NCI-H2196 (cell line): ENCODE data around the gene ILDR2.

Source experiments
- DNase-seq: peaks from one replicate; lab custom pipeline; 2025; ENCODE audit not compliant: unreplicated experiment; lab: John Stamatoyannopoulos, UW

The ILDR2 gene

DNA sequence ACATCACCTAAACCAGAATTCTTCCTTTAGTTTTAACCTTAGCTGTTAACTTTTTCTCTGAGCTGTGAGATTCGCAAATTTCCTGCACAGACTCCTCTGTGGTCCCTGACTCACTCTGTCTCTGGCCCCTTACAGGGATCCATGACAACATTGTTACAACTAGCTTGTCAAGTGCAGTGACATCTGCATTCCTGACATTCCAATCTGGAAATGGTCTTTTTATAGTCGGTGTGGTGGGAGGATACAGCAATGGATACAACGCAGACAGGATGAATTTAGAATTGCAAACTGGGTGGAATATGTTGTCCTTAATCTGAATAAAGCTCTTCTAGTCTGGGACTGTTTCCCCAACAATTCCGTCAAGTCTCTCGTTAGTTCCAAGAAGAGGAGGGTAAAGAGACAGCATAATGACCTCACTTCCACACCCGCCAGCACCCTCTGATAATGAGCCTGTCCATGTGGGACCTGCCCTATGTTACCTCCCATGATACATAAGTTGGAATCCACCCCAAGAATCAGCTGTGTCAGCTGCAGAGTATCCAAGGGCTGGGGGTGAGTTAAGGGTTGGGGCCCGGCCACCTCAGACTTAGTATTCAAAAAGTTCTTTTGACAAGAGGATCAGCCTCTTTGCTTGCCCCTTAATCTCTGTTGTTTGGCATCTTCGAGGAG is 49.4 kb downstream of the ILDR2 start:
- DNase-seq = no peak

DNA sequence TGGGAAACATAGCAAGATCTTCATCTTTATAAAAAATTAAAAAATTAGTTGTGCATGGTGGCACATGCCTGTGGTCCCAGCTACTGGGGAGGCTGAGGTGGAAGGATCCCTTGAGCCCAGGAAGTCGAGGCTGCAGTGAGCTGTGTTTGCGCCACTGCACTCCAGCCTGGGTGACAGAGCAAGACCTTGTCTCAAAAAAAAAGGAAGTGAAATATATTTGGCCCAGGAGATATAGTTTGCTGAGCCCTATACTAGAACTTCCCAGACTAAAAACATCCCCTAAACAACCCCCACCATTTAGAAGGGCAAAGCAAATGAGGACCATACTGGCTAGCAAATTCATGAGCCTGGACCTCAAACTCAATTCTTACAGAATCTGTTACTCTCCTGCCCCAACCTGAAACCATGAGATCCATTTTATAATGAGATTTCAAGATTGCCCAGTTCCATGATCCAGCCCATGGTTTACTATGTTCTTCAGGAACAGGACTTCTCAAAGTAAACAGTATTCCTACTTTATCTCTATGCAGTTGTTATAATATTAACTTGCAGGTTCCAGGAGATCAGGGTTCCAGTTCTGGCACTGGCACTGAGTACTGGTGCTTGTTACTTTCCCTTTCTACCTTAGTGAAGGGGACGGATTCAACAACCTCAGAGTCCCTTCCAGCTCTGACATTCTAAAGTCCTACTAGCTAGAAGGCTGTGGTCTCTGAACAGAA is 50.4 kb downstream of the ILDR2 start:
- DNase-seq = no peak

DNA sequence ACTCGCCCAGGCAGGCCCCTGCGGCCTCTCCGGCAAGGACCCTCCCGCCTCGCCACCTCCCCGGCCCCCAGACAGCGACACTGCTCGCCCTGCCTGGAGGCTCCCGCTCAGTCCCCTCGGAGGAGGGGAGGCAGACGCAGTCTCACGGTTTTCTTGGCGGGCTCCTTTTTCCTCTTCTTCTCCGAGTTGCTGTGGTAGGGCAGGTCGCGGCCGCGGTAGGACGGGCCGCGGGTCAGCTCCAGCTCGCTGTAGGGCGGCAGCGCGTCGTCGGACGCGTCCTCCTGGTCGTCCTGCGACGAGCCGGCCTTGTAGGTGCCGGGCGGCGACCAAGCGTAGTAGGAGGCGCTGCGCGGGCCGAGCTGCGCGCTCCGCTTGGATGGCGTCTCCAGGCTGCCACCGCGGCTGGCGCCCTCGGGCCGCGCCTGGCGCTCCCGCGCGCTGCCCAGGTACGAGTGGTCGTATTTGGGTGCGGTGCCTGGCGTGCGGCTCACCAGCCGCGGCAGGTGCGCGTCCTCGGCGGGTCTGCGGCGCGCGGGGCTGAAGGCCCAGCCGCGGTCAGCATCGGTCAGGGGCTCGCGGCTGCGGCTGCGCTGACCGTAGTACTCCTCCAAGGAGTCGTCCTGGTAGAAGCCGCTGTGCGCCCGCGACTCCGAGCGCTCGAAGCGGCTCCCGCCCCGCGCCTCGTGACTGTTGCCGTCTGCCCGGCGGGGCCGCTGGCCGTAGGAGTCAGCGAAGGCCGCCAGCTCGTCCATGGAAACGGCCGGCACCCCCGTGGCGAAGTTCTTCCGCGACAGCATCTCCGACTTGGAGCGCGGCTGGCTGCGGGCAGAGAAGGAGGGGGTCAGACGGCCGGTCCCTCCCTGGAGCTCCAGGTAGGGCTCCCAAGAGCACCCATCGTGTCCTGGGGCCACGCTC is 54.5 kb downstream of the ILDR2 start:
- no peak for DNase-seq

DNA sequence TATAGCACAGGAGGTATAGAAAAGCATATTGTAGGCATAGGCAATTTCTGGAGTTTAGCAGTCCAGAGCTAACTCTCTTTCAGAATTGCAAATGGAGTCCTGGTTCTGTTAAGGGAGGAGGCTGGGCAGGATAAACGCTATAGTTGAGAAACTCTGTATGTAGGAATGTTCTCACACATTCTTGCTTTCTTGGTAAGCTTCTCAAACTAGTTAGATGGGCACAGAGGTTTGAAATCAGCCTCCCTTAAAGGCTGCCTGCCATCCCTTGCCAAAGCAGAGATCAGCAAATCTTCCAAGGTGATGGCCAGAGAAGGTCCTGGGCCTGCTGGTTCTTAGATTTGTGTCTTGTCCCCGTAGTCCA is 56.4 kb downstream of the ILDR2 start:
- DNase-seq = no peak

DNA sequence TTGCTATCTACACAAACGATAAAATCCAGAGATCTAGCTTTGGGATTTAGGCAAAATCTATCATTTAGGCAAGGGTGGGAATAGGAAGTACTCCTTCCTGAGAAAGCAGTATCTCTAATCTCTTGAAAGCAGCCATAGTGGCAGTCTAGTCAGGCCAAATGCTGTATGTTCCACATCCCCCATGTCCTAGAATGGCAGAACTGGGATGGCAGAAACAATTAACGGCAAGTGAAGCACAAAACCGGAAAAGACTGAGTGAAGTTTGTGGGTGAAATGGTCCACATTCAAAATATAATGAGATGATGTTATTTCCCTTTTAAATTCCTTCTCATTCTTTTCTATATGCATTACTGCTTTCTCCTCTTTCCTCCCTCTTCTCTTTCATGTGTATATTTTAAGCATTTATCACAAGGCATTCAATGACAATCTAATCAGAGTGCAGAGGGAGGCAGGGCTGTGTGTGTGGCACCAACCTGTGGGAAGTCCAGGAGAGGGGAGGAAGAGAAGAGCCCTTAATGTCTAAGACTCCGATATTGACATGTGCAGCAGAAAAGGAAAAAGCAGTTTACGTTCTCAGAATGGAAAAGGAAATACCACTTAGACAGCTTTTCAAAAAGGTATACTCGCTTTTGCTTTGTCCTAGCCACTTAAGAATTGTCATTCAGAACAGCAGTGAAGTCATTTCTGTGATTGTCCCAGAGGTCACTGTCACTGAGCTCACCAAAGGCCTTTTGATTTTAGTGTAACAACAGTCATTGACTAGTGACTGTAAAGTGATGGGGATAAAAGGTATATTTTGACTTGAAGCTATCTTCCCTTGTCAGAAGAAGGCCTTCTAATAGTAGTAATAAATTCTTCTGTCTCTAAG is 57.0 kb downstream of the ILDR2 start:
- DNase-seq = no peak

DNA sequence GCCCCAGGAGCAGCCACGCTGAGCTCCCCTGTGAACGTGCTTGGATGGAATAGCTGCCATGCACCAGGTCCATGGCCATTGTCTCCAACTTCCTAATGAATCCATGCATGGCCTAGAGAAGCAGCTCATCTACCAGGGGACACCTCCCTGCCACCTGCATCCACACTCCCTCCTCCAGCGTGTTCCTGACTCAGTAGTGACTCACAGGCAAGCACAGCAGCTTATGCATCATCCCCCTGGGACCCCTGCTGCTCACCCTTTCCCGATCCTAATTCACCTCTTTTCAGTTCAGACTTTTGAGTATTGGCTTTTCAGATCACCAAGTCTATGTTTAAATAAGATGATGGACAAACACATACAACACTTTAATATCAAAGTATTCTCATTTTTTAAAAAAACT is 59.4 kb downstream of the ILDR2 start:
- DNase-seq = no peak

DNA sequence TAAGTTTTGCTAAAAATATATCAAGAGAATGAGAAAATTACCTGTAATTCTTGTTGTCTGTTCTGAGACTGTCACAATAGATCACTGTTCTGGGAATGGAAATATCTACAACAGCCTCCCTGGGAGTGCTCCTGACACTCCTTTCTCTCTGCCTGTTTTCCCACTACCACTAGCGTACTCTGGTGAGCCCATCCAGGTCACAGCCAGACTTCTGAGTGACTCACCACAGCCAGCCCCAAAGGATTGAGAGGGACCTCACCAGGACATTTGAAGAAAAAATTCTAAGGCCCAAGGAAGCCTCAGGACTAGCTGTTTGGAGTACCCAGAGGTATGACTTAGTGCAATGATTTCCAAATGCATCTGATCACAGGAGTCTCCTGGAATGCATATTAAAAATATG is 60.3 kb downstream of the ILDR2 start:
- DNase-seq = no peak

DNA sequence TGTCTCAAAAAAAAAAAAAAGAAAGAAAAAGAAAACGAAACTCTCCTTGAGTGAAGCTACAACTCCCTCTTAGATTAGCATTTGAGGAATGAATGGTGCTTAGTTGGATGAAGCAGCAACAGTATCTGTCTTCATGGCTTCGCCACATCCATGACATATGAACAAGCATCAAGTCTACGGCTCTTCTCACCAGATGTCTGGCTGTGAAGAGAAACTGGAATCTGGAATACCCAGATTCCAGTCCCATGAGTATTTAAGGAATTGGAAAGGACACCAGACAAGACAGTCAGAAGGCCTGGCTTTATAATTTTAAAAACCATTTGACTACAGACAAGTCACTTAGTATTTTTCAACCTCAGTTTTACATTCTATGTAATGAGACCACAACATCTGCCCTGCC is 61.2 kb downstream of the ILDR2 start:
- no peak for DNase-seq

DNA sequence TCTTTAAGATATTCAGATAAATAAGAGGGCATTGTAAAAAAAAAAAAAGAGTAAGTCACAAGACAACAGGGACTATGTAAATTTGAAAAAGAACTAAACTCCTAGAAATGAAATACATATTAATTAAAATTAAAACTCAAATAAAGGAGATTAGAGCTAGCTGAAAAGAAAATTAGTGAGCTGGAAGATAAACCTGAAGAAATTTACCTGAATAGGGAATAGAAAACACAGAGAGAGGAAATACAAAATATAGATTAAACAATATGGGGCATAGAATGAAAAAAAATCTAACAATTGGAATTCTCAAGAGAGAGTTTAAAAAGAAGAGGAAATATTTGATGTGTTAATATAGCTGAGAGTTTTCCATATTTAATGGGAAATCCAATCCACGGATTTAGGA is 63.7 kb downstream of the ILDR2 start:
- DNase-seq = no peak

DNA sequence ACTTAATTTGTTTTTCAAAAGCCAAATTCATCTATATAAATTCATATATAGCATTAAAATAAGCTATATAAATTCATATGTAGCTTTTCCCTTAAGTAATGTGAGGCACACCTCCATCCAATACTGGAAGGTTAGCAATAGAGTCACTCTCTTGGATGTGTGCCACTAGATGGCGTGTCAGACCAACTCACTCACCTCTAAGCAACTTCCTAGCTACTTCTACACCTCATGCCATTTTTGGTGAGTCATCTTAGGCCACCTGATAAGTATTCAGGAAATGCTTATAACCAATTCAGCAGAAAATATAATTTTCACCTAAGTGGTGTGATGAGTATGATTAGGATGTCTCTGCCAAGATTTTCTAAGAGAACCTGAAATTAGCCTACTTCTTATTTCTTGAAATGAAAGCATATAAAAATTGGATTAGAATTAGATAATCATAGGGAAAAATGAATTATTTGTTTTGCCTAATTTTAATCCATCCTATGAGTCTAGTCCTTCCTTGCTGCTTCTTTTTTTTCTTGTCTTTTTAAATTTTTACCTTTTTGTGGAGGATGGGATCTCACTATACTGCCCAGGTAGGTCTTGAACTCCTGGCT is 64.8 kb downstream of the ILDR2 start:
- peak; percentile 86 for DNase-seq

DNA sequence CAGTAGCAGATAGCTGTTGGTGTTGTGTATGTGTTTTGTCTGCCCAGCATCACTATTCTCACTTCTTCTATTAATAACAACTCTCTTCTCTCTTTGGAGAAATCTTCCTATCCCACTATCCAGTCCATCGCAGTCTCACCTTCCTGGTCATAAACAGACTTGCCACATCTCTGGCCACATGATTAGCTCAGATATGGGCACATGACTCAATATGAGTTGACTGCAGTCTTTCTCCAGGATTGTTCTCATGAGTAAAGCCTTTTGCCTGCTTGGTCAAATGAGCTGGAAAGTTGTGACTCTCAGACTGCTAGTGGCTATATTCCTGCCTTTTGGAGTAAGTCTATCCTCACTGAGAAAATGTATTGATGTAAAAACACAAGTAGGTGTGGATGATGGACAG is 66.4 kb downstream of the ILDR2 start:
- no peak for DNase-seq

DNA sequence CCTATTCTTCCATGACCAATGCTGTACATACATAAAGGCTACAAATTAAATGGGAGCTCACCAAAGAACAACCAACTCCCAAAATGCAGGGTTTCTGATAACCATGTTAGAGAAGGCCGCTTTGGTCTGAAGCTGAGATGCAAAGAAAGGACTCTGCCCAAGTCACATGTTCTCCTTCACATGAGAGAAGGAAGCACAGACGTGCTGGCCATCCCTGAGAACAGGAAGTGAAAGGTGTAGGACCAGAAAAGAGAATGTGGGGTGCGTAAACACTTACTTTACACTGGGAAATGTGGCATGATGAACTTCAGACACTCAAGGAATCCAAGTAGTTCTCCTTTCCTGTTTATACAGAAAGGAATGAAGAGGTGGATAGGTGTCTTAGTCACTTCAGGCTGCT is 67.6 kb downstream of the ILDR2 start:
- no peak for DNase-seq

DNA sequence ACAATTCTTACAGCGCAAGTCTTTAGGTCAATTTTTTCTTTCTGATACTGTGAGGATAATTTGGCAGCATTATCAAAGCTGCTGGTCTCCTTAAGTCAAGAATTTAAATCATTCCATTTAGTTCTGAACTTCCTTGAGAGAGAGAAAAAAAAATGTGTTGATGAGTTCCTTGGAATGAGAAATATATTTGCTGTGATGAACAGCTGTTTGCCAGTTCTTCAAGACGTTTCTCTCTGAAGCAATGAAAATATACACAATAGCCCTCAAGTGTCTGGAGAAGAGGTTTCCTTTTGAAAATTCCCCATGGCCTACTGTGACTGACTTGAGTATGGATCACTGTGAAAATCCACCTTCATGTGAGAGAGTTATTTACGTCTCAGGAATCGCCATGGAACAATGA is 68.3 kb downstream of the ILDR2 start:
- no peak for DNase-seq

DNA sequence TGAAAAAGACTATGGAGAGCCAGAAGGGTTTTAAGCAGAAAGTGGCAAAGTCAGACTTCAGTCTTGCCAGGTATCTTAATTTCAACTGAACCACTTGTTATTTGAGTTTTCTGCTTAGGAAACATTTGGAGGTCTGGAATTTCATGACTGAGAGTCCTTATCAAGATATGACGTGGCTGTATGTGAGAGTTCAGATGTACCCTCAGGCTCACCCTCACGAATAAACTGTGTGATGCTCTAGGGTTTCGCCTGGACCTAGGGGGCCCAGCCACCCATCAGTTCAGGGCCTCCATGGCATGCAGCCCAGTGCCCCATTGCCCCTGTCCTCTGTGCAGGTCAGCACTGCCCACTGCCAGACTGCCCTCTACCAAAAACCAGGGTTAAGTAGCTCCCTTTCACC is 68.7 kb downstream of the ILDR2 start:
- no peak for DNase-seq

DNA sequence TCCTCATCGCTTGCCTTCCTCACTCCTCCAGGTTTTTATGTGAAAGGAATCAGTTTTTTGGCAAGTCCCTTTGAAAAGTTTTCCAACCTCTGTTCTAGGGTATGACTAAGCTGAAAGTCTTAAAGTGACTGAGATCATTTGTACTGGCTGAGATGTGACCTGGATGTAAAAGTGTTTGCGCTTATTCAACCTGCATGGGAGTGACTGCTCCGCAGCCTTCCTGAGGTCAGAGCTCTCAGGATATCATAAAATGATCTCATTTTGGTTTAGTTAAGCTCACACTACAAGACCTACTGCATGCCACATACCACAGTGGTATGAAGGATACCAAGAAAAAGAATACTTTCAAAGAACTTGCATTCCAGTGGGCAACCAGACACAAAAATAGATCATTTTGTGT is 69.4 kb downstream of the ILDR2 start:
- DNase-seq = no peak

DNA sequence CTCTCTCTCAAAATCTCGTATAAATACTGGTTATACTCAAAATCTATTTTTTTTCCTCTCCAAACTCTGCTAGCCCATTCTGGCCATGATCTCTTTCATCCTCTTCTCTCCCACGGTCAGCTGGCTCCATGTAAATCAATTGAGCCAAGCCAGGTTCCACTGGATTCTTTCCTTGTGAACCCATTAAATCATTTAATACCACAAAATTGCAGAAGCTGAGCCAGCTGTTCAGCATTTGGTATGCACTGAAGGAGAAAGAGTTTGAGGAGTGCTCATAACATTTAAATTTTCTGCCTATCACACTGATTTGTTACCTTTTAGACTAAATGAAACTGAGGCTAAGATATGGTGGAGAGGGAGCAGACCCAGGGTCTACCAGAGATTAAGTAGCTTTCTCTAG is 70.2 kb downstream of the ILDR2 start:
- DNase-seq = no peak

DNA sequence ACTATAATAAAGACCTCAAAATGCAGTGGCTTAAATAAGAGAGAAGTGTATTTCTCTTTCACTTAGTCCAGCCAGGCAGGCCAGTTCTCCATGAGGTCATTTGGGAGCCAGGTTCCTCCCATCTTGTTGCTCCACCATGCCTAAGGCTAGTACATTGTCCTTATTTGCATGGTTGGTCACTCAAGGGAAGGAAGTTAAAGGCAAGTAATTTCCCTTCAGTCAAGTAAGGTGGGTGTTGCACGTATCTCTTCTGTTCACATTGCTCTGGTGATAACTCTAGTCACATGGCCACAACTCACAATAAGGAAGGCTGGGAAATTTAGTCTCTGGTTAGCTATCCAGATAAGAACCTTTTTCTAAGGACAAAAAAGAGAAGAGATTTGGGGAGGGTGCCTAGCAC is 72.1 kb downstream of the ILDR2 start:
- DNase-seq = no peak

DNA sequence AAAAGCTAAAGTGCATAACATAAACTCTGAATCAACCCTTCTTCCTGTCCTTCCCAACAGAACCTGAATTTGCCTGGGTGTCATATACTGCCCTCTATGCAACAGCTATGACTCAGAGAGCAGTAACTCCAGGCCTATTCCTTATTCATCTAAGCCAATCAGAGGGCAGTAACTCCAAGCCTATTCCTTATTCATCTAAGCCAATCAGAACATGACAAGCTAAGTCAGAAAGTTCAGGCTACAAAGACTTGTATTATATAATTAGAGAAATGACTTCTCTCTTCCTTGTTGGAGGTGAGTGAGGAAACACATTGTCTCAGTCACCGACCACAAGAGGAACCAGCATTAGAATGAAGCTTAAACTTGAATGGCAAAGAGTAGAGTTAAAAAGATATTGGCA is 73.1 kb downstream of the ILDR2 start:
- DNase-seq = no peak

DNA sequence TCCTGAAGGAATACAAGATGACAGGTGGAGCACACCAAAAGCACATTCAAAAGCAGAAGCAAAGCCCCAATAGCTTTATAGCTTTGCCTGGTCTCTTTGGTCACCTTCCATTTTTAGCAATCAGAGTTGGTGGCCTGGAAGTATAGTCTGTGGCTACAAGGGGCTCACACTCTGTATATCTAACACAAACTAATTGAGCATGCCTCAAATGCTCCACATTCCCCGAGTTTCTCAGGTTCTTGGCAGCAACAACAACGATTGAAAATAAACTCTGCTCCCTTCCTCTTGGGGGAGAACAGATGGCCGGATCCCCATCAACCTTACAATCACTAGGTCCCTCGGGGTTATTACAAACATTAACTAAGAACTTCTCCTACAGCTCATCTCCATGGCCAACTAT is 74.4 kb downstream of the ILDR2 start:
- no peak for DNase-seq

DNA sequence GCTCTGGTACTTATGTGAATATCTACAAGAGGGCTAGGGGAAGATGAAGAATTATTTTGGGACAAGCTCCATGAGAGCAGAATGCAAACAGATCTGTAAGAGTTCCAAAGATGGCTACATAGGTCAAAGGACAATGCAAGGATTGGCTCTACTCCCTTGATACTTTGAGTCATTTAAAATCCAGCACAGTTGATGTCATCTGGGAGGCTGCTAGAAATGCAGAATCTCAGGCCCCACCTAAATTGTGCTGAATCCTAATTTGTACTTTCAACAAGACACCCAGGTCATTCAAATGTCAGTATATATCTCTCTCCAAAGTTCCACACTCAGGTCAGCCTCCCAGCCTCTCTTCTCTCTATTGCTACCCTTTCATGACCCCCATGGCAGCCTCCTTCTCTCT is 75.6 kb downstream of the ILDR2 start:
- DNase-seq = no peak

DNA sequence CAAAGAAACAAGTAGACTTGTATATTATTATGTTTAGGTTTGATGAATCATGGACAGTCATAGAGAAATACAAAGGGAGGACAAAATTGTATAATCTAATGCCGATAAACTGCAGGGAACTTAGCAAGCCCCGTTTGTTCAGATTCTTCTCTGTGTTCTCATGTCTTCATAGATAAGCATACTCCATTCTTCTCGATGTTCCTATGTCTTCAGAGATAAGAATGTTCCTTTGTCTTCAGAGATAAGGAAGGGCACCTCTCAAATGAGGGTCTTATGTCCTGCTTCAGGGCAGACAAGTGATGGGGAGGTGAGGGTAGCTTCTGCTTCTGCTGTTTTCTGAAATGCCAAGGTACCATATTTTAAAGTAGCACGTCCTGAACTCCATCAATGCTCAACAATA is 79.6 kb downstream of the ILDR2 start:
- no peak for DNase-seq
